Measurements from ENCODE around the gene ZNF768. TPM values are rescaled to one million over a fixed set of nuclear protein-coding genes. Genes with fewer than 3 reads are reported as not detected.

The ZNF768 gene
- polyA plus RNA-seq (2012; ENCODE audit: missing spikeins): 10.6 TPM

DNA sequence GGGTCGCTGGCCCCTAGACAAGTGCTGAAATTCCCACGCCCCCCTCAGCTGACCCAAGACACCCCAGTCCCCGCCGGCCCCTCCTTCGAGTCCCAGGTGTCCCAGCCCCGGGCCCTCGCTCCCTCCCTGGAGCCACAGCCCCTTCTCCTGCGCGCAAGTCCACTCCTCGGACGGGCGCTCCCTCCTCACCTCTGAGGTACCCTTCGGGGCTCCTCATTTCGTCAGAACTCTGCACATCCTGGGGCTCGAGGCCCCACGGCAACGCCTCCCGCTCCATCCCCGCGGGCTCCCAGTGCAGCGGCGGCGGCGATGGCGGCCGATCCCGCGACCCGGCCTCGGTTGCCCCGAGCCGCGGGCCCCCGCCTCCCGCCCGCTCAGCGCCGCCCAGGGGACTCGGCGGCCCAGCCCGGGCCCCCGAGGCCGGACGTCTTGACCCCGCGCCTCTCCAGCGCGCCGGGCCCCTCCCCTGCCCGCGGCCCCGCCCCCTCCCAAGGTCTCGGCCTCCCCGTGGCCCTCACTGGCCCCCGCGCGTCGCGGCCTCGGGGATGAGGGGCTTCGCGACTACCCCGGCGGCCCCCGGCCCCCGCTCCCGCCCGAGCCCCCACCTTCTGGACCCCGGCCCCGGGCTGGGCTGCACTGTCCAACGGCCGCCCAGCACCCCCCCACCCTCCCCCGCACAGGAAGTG, at the start of gene ZNF768:
ZNF768 (minus strand) TSS at position 430 of the 686 bp plus-strand sequence; CDS start at position 277, 153 bp downstream.
- FAIRE-seq: no peak
- TF ChIP-seq POLR2A (IDR thresholded peaks at IDR 0.05; ENCODE audit: low read depth, low read length) (no peak), TAF1 (IDR thresholded peaks at IDR 0.05; ENCODE audit: borderline replicate concordance, low read depth, low read length) (no peak), POLR2AphosphoS5 (IDR thresholded peaks at IDR 0.05; ENCODE audit: low read depth, low read length) (no peak)

DNA sequence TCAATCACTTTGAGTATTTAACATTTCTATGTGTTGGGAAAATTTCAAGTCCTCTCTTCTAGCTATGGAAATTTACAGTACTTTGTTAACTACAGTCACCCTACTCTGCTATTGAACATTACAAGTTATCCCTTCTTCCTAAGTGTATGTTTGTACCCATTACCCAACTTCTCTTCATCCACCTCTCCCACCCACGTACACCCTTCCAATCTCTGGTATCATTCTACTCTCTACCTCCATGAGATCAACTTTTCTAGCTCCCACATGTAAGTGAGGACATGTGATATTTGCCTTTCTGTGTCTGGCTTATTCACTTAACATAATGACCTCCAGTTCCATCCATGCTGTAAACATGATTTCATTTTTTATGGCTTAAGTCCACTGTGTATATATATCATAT, 48.3 kb upstream of the ZNF768 start:
- FAIRE-seq (no peak), DNase-seq (ENCODE audit: insufficient read length) (no peak)
- TF ChIP-seq TAF1 (IDR thresholded peaks at IDR 0.05; ENCODE audit: borderline replicate concordance, low read depth, low read length) (no peak), POLR2AphosphoS5 (IDR thresholded peaks at IDR 0.05; ENCODE audit: low read depth, low read length) (no peak), POLR2A (IDR thresholded peaks at IDR 0.05; ENCODE audit: low read depth, low read length) (no peak)

More for the DNA sequence above, at the start of gene ZNF768:
- peak; percentile 71 for DNase-seq (ENCODE audit: insufficient read length)

DNA sequence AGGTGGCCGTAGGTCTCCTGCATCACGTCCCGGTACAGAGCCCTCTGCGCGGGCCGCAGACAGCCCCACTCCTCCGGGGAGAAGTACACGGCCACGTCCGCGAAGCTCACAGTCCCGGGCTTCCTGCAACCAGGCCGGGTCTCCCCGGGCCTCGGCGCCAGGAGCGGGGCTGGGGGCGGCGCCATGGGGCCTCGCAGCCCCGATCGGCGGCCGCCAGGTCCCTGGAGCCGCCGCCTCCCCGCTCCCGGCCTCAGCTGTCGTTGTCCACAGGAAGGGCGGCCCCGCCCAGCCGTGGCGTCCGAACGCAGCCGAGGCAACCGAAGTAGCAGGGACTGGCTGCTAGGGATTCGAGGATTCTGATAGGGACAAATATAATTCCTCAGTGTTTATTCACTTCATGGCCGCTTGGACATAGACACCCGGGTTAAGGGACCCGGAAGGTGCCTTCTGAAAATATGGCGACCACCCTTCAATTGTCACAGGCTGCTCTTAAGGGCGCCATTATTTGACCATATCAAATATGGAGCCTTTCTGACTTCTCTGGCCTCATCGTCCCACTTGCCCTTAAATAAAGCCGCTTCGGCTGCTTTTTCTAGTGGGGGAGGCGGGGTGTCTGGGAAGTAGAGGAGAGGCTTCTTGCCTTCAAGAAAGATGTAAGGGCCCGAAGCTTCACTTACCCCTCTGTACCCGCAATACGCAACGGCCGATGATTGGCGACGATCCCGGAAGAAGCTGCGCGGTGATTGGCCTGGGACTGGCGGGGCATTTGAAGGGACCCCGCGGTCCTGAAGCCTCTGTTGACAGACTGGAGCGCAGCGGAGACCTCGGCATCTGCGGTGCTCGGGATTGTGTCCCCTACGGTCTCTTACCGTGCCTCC, 45.3 kb upstream of the ZNF768 start, which contains the start of gene ZNF688:
ZNF688 (minus strand) TSS at position 270 of the 878 bp plus-strand sequence; CDS start at position 185, 85 bp downstream.
- TF ChIP-seq POLR2A (IDR thresholded peaks at IDR 0.05; ENCODE audit: low read depth, low read length): peak; percentile 24; the same call in 1 of the 2 replicates
- TF ChIP-seq TAF1 (IDR thresholded peaks at IDR 0.05; ENCODE audit: borderline replicate concordance, low read depth, low read length): 0 out of 2 replicates have a peak, but pooled peaks have one; percentile 9
- TF ChIP-seq POLR2AphosphoS5 (IDR thresholded peaks at IDR 0.05; ENCODE audit: low read depth, low read length): peak; percentile 25; the same call in 1 of the 2 replicates
- FAIRE-seq (peak; percentile 66), DNase-seq (ENCODE audit: insufficient read length) (peak; percentile 96)

DNA sequence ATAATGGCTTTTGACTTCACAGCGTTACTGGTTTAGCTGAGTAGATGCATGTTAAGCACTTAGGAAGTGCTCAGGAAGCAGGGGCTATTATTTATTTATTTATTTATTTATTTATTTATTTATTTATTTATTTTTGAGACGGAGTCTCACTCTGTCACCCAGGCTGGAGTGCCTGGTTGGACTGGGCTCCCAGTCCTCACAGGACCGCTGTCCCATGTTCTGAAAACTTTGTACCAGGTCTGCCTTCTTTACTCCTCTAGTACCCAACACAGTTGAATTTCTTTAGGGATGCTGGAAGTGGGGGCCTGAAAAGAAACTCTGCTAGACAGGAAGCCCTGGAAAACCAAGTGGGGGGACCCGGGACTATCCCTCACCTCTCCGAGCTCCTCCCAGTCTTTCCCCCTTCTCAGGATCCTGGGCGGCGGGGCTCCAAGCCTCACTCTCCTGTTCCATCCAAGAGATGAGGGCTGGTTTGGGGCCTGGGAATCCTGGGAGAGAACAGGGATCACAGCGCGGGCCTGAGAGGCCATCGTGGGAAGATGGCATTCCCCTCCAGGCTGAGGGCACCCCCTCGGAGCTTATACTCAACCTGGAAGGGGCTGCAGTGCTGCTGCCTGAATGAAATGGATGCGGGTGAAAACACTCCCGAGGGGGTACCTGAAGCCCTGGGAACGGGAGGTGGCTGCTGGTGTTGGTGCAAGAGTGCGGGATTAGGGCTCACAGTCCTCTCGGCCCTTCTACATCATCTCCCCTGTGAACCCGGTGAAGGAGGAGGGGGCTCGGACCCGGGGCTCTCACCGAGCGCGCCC, 44.5 kb upstream of the ZNF768 start:
- no peak for DNase-seq (ENCODE audit: insufficient read length)
- FAIRE-seq: no peak
- TF ChIP-seq TAF1 (IDR thresholded peaks at IDR 0.05; ENCODE audit: borderline replicate concordance, low read depth, low read length) (no peak), POLR2A (IDR thresholded peaks at IDR 0.05; ENCODE audit: low read depth, low read length) (no peak; the same call in 1 of the 2 replicates), POLR2AphosphoS5 (IDR thresholded peaks at IDR 0.05; ENCODE audit: low read depth, low read length) (no peak)

DNA sequence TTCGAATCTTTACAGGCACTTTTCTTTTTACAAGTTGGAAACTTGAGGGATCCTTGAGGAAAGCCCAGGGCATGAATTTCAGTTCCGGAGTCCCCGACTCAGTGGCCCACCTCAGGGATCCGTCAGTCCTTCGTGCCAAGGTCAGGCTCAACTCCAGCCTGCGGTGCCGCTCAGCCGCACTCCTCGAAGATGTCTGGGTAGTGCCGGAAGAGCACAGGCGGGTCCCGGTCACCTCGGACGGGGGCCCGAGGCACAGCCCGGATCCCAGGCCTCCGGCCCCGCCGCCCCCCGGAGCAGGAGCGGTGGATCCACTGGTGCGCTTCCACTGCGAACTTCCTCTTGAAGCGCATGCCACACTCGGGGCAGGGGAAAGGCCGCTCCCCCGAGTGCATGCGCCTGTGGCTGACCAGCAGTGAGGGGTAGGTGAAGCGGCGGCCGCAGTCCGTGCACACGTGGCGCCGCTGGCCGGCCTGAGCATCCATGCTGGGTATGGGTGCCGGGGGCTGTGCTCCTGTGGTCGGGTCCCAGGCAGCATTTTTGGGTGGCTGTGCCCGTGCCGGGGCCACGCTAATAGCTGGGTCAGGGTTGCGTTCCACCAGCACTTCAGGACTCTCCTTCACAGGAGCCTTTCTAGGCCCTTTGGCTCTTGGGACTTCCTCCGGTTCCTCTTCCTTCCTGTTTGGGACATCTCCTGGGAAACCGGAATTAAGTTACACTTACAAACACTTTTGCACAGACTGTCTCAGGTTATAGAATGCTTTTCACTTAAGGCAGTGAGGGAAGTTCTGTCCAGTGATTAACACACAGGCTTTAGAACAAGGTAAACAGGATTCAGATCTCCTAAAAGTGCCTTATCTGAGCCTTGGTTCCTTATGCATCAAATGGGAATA, 43.6 kb upstream of the ZNF768 start:
- DNase-seq (ENCODE audit: insufficient read length): no peak
- TF ChIP-seq TAF1 (IDR thresholded peaks at IDR 0.05; ENCODE audit: borderline replicate concordance, low read depth, low read length): no peak
- TF ChIP-seq POLR2AphosphoS5 (IDR thresholded peaks at IDR 0.05; ENCODE audit: low read depth, low read length): no peak
- no peak for TF ChIP-seq POLR2A (IDR thresholded peaks at IDR 0.05; ENCODE audit: low read depth, low read length)
- FAIRE-seq: no peak

DNA sequence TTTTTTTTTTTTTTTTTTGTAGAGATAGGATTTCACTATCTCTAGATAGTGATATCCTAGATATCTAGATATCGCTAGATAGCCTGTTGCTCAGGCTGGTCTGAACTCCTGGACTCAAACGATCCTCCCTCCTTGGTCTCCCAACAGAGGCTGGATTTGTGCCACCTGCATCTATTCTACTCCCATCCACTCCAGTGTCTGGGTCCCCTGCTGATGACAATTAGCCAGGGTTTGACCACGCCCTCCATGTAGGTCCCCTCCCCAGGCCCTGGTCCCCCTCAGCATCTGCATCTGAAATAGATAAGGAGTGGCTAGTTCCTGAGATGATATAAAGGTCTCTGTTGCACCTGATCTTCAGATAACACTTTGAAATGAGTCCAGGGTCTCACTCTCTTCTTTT, 42.9 kb upstream of the ZNF768 start:
- DNase-seq (ENCODE audit: insufficient read length): no peak
- no peak for FAIRE-seq
- TF ChIP-seq POLR2A (IDR thresholded peaks at IDR 0.05; ENCODE audit: low read depth, low read length): no peak
- TF ChIP-seq POLR2AphosphoS5 (IDR thresholded peaks at IDR 0.05; ENCODE audit: low read depth, low read length): no peak
- TF ChIP-seq TAF1 (IDR thresholded peaks at IDR 0.05; ENCODE audit: borderline replicate concordance, low read depth, low read length): no peak

DNA sequence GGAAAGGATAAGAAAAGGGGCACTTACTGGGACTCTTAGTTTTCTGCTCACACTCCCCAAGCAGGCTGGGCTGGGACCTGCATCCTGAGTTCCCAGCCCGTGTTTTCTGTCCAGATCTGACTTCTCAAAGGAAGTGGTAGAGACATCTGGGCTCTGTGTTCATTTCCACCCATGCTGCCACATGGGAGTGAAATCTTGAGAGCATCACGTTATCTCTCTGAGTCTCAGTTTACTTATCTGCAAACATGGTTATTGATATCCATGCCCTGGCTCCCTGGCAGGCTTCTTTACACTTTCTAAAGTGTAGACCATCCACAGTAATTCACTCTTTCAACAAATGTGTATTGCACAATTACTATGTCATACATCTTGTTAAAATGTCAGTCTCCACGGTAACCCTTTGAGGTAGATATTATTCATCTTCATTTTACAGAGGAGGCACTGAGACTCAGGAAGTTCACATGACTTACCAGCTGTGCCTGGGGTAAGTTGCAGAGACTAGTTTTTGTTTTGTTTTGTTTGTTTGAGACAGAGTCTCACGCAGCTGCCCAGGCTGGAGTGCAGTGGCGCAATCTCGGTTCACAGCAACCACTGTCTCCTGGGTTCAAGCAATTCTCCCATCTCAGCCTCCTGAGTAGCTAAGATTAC, 41.7 kb upstream of the ZNF768 start:
- DNase-seq (ENCODE audit: insufficient read length) (peak; percentile 37), FAIRE-seq (peak; percentile 82)
- TF ChIP-seq POLR2A (IDR thresholded peaks at IDR 0.05; ENCODE audit: low read depth, low read length) (no peak), TAF1 (IDR thresholded peaks at IDR 0.05; ENCODE audit: borderline replicate concordance, low read depth, low read length) (no peak), POLR2AphosphoS5 (IDR thresholded peaks at IDR 0.05; ENCODE audit: low read depth, low read length) (no peak)

DNA sequence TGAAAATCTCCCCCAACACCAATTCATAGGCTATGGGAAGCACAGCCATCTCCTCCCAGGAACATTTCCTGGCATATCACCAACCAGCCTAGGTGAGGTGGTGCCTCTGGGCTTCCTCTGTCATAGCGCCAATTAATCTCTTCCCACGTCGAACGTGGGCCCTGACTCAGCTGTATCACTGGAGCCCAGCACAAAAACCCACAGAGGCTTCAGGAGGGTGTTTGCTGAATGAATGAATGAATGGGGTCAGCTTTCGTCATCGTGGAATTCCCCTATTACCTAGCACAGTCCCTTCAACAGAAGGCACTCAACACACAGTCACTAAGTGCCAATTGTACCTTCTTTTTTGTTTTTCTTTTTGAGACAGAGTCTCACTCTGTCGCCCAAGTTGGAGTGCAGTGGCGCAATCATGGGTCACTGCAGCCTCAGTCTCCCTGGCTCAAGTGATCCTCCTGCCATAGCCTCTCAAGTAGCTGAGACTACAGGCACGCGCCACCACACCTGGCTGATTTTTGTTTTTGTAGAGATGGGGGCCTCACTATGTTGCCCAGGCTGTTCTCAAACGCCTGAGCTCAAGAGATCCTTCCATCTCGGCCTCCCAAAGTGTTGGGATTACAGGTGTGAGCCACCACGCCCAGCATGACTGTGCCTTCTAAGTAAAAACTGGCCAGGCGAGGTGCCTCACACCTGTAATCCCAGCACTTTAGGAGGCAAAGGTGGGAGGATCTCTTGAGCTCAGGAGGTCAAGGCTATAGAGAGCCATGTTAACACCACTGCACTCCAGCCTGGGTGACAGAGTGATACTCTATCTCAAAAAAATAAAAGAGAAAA, 41.0 kb upstream of the ZNF768 start:
- TF ChIP-seq POLR2AphosphoS5 (IDR thresholded peaks at IDR 0.05; ENCODE audit: low read depth, low read length) (no peak), POLR2A (IDR thresholded peaks at IDR 0.05; ENCODE audit: low read depth, low read length) (no peak), TAF1 (IDR thresholded peaks at IDR 0.05; ENCODE audit: borderline replicate concordance, low read depth, low read length) (no peak)
- DNase-seq (ENCODE audit: insufficient read length) (no peak), FAIRE-seq (no peak)

DNA sequence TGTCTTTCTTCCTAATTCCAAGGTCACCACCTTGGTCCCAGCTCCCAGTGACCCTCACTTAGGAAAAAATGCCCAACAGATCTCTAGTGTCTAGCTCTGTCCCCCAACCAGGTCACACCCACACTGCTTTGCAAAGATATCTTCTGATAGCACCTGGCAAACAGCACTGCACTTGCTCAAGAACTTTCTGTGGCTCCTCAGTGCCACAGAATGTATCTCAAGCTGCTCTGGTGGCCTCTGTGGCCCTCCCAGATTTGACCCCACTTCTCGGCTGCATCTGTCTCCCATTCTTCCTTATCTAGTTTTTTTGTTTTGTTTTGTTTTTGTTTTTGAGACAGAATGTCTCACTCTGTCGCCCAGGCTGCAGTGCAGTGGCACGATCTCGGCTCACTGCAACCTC, 40.2 kb upstream of the ZNF768 start:
- DNase-seq (ENCODE audit: insufficient read length): no peak
- no peak for FAIRE-seq
- TF ChIP-seq TAF1 (IDR thresholded peaks at IDR 0.05; ENCODE audit: borderline replicate concordance, low read depth, low read length): no peak
- no peak for TF ChIP-seq POLR2A (IDR thresholded peaks at IDR 0.05; ENCODE audit: low read depth, low read length)
- no peak for TF ChIP-seq POLR2AphosphoS5 (IDR thresholded peaks at IDR 0.05; ENCODE audit: low read depth, low read length)

Data from GM12892 (cell line).